GM21717 (cell line): ENCODE results near the gene GRIK2.
A peak's percentile ranks its signal among the peaks of the same experiment; 100 is the strongest.

Experiments used
- ATAC-seq: cut with Tn5 transposase; IDR thresholded peaks from one replicate; pipeline ENCODE4 v1.9.1; 2021; ENCODE audit warnings: mild to moderate bottlenecking, moderate library complexity; ENCODE audit not compliant: unreplicated experiment

GRIK2 gene

DNA sequence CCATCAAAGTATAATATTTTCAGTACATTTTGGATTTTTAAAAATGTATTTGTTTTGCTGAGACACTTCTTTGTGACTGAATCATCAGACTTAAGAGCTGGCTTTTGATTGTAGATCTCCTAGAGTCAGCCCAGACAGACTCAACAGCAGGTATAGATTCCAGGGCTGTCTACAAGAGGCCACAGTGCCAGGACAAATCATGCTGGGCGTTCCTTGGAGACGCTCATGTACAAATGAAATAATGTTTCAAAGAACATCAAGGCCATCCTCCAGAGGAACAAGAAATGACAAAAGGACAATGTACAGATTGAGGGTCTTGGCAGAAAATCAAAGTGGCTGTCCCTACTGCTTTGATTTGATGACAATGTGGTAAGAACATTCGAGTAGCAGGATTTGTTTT, 369.3 kb downstream of the GRIK2 start:
- ATAC-seq = no peak

GRCh38 chr6:101765281-101765680, 371.8 kb downstream of the GRIK2 start:
- no peak for ATAC-seq

GRCh38 chr6:101770116-101770515, 376.6 kb downstream of the GRIK2 start:
- no peak for ATAC-seq

DNA sequence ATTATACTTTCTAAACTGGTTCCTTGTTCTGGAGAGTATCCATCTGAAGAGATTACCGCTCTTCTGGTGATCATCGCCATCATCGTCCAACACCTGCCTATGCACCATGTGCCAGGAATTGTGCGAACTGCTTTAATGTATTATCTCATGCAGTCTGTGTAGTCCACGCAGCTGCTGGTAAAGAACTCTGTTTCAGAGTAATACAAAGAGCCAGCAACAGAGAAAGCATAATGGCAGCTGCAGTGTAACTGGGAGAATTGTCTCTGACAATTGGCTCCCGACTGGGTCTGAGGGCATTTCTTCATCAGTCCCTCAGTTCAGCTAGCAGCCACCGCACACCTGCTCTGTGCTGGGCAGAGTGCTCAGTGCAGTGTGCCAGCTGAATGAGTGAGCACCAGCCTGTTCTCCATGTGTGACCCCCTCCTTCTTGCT, 383.4 kb downstream of the GRIK2 start:
- ATAC-seq = no peak

DNA sequence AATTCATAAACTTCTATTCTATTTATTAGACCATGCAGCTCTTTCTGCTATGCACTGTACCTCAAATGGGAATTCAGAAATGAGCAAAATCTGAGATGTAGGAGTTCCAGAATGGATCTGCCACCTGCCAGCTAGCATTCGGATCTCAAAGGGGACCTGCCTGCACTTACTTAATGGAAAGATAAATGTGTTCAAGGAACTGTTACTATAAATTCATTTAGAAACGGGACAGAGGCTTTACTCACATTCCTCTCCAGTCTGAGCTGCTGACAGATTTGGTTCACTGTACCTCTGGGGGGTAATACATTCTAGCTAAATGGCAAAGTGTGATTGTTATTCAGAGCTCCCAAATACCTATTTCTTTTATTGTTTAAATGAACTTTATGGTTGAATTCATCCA, 384.1 kb downstream of the GRIK2 start:
- ATAC-seq = no peak

DNA sequence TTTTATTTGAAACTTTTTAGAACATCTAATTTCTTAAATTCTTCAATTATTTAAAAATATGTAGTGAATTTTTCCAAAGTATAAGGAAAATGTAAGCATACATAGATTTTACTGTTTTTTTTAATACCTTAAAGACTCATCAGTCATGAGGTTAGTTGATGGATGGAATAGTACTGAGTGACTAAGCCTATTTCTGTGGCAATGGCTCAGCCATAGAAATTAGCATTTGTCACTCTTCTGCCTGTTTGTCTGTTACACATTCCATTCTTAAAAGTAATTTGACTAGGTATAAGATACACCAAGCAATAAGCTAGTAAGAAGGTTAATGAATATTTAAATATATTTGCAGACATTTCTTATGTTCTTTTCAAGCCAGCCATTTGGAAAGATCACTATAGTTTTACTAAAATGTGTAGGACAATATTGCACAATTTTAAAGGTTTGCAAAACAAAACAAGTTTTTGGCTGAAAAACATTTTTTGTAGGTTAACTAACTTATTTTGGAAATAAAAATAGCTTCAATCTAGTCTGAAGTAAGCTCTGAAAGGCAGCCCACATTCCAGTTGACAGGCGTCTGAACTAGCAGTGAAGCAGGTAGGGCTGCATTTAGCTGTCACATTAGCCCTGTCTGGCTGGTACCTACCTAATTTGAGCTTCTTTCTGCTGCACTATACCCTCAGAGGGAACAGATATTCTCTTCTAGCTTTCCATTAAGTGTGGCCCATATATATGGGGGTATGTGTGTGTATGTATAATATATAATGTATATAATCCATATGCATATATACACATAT, 385.7 kb downstream of the GRIK2 start:
- ATAC-seq = no peak

DNA sequence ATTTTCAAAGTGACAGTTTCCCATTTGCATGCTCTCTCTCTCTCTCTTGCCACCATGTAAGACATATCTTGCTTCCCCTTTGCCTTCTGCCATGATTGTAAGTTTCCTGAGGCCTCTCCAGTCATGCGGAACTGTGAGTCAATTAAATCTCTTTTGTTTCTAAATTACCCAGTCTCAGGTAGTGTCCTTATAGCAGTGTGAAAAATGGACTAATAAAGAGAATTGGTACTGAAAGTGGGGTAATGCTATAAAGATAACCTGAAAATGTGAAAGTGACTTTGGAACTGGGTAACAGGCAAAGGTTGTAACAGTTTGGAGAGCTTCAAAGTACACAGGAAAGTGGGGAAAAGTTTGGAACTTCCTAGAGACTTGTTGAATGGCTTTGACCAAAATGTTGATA, 389.8 kb downstream of the GRIK2 start:
- ATAC-seq = no peak

GRCh38 chr6:101784094-101784493, 390.6 kb downstream of the GRIK2 start:
- no peak for ATAC-seq

DNA sequence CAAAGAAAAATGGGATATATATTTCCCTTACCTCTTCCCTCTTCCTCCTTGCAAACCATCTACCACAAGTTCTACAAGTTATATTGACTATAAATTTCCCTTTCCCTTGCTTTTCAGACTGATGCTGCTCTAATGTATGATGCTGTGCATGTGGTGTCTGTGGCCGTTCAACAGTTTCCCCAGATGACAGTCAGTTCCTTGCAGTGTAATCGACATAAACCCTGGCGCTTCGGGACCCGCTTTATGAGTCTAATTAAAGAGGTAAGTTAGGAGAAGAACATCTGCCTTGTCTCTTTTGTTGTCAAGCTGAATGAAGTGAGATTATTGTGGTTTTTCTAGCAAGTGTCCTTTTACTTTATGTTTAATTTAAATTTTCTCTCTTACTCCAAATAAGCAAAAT, 406.0 kb downstream of the GRIK2 start:
- no peak for ATAC-seq

DNA sequence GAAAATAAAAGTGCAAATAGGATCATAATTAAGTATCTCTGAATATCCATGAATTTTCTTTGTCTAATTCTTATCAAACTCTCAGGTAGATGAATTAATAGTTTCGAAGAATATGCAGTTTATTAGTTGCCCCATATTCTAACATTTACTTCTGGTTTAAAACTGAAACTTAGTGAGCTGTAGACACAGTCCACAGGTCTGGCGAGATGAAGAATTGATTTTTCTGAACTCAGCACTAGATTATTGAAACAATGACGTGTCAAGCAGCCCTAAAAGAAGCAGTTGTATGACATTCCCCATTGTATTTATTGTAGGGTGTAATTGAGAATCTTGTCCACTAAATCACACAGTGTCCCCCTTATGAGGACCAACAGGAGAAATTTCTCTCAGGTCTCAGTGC, 407.1 kb downstream of the GRIK2 start:
- no peak for ATAC-seq

- ATAC-seq = no peak
Measured at GRCh38 chr6:101803136-101803535, 409.6 kb downstream of the GRIK2 start.

GRCh38 chr6:101806241-101806640, 412.7 kb downstream of the GRIK2 start:
- ATAC-seq = no peak

DNA sequence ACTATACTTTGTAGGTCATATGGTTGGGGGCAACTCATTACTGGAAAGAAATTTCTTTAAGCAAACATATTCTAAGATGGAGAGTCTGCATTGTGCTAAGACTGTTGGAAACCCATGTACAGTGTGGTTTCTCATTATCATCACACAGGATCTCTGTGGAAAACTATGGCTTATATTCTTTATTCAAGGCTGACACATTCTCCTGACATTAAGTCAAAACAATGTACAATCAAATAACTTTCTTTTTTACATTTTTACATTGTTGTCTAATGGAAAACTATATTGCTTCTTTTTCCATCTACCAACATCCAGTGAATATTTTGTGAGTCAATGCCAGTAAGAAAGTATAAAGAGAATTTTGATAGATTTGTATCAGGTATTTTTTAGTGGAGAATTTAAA, 417.6 kb downstream of the GRIK2 start:
- no peak for ATAC-seq

GRCh38 chr6:101816716-101817115, 423.2 kb downstream of the GRIK2 start:
- ATAC-seq = no peak

DNA sequence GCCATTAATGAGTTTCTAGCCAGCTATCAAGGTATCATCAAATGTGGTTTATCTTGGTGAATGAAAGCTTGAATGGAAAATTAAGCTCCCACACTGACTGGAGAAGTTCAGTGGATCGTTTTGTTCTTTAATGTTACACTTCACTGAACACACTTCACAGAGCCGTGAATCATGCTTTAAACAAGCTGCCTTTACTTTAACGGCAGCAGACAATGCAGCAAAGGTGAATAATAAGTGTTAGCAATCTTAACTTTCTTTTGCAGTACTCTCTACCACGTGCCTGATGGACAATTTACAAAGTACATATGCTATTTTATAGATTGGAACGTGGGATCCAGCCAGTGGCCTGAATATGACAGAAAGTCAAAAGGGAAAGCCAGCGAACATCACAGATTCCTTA, 424.5 kb downstream of the GRIK2 start:
- ATAC-seq = no peak

GRCh38 chr6:101824551-101825345, 431.2 kb downstream of the GRIK2 start:
- no peak for ATAC-seq

GRCh38 chr6:101826269-101826668, 432.8 kb downstream of the GRIK2 start:
- no peak for ATAC-seq

- ATAC-seq = no peak
Measured at GRCh38 chr6:101826678-101827077, 433.2 kb downstream of the GRIK2 start.

- no peak for ATAC-seq
Measured at GRCh38 chr6:101830501-101831031, 437.1 kb downstream of the GRIK2 start.

GRCh38 chr6:101832371-101832770, 438.9 kb downstream of the GRIK2 start:
- ATAC-seq = no peak

DNA sequence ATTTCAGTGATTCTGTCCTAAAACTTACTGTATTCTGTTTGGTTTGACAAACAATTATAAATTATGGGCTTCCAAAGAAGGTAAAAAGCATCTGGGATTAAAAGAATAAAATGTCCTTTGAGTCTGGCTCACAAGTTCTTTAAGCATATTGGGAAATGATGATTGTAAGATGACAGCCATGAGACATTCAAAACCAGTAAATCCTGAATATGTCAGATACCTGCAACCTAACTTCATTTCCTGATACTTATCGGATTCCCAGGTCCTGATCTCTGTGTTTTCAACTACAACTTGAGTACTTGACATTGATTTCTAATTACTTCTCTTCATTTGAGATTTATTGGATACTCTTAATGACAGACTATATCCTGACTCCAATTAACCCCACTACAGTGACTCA, 446.6 kb downstream of the GRIK2 start:
- no peak for ATAC-seq

DNA sequence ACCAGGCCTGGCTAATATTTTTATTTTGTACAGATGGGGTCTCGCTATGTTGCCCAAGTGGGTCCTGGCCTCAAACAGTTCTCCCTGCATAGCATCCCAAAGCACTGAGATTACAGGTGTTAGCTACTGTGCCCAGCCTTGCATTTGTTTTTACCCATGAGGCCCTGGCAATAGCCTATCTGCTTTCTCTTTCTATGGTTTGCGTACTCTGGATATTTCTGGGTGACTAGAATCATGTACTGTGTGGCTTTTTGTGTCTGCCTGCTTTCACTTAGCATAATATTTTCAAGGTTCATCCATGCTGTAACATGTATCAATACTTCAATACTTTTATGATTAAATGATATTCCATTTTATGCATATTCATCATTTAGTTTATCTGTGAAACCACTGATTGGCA, 451.7 kb downstream of the GRIK2 start:
- ATAC-seq = peak; percentile 76
